ENCODE results near the gene SLC25A45.

DNA sequence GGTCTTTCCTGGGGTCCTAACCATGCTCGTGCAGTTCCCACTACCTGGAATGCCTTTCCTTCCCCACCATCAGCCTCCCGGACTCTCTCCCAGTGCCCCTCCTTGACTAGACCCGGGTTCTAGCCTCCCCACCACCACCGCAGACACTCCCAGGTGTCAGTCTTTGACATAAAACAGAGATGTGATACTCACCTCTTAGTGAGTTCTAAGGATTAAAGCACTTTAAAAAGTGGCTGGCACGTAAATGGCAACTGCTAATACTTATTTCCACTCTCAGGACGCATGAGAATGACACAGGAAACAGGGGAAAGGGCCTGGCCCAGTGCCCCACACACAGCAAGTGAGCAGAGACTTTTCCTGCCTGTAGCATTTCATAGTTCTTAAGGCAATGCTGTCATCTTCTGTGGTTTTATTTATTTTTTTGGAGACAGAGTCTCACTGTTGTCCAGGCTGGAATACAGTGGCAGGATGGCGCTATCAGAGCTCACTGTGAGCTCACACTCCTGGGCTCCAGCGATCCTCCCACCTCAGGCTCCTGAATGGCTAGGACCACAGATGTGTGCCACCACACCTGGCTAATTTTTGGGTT lies 1.9 kb upstream of the SLC25A45 start:
- TF ChIP-seq, protein P1, sequence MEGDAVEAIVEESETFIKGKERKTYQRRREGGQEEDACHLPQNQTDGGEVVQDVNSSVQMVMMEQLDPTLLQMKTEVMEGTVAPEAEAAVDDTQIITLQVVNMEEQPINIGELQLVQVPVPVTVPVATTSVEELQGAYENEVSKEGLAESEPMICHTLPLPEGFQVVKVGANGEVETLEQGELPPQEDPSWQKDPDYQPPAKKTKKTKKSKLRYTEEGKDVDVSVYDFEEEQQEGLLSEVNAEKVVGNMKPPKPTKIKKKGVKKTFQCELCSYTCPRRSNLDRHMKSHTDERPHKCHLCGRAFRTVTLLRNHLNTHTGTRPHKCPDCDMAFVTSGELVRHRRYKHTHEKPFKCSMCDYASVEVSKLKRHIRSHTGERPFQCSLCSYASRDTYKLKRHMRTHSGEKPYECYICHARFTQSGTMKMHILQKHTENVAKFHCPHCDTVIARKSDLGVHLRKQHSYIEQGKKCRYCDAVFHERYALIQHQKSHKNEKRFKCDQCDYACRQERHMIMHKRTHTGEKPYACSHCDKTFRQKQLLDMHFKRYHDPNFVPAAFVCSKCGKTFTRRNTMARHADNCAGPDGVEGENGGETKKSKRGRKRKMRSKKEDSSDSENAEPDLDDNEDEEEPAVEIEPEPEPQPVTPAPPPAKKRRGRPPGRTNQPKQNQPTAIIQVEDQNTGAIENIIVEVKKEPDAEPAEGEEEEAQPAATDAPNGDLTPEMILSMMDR (IDR thresholded peaks at IDR 0.05): no peak
- no peak for TF ChIP-seq EP300 (IDR thresholded peaks at IDR 0.05; ENCODE audit: low read depth)
- no peak for TF ChIP-seq POLR2A (IDR thresholded peaks at IDR 0.05)

Data from transverse colon (tissue), 3 donors.